Measurements from ENCODE around the gene LRRC45.

LRRC45 gene

GRCh38 chr17:82073446-82073845 lies 50.3 kb downstream of the LRRC45 start:
- no peaks in the 10 kb centered on the region for H3K27me3 ChIP-seq (ENCODE audit: insufficient read depth, low read length, poor library complexity)
- ATAC-seq (ENCODE audit: insufficient read depth, low read depth) (no peak), DNase-seq (no peak)
- no peak overlapping the region for H3K4me3 ChIP-seq (ENCODE audit: low read depth in 1 of 2, low read length in 2 of 2)
- H3K9ac ChIP-seq (ENCODE audit: low read depth, low read length), result no peak overlapping the region
- no peak overlapping the region for H3K4me2 ChIP-seq (ENCODE audit: insufficient read depth, low read length)
- H3K27ac ChIP-seq (ENCODE audit: low read length), result no peak overlapping the region
- H3K79me2 ChIP-seq (ENCODE audit: insufficient read depth, low read length), result no peaks in the 10 kb centered on the region
- no peaks in the 10 kb centered on the region for H3K4me1 ChIP-seq (ENCODE audit: insufficient read depth, low read length)
- no peak overlapping the region for H2AFZ ChIP-seq (ENCODE audit: low read depth, low read length)
- H4K20me1 ChIP-seq (ENCODE audit: insufficient read depth, low read length), result peaks cover 18% of the 10 kb centered on the region
- peaks cover 8% of the 10 kb centered on the region for H3K36me3 ChIP-seq (ENCODE audit: insufficient read depth, low read length)
- H3K9me3 ChIP-seq (ENCODE audit: insufficient read depth, low read length, severe bottlenecking), result no peaks in the 10 kb centered on the region
- TF ChIP-seq EZH2 (IDR thresholded peaks at IDR 0.05; ENCODE audit: borderline replicate concordance, low read depth, low read length, severe bottlenecking) (no peak), CTCF (IDR thresholded peaks at IDR 0.05; ENCODE audit: borderline replicate concordance, extremely low read depth, low read length, poor library complexity, severe bottlenecking) (no peak)

GRCh38 chr17:82076018-82076784 lies 53.1 kb downstream of the LRRC45 start:
- Histone ChIP-seq H3K9ac (ENCODE audit: low read depth, low read length) (no peak overlapping the region), H3K36me3 (ENCODE audit: insufficient read depth, low read length) (peaks cover 36% of the 10 kb centered on the region), H4K20me1 (ENCODE audit: insufficient read depth, low read length) (peaks cover 41% of the 10 kb centered on the region), H3K4me2 (ENCODE audit: insufficient read depth, low read length) (no peak overlapping the region), H3K4me1 (ENCODE audit: insufficient read depth, low read length) (no peaks in the 10 kb centered on the region), H3K27me3 (ENCODE audit: insufficient read depth, low read length, poor library complexity) (no peaks in the 10 kb centered on the region), H3K9me3 (ENCODE audit: insufficient read depth, low read length, severe bottlenecking) (no peaks in the 10 kb centered on the region), H3K79me2 (ENCODE audit: insufficient read depth, low read length) (no peaks in the 10 kb centered on the region), H2AFZ (ENCODE audit: low read depth, low read length) (no peak overlapping the region), H3K4me3 (ENCODE audit: low read depth in 1 of 2, low read length in 2 of 2) (no peak overlapping the region), H3K27ac (ENCODE audit: low read length) (no peak overlapping the region)
- ATAC-seq (ENCODE audit: insufficient read depth, low read depth), result peak; percentile 24; the same call in 1 of the 3 replicates
- no peak for DNase-seq
- no peak for TF ChIP-seq CTCF (IDR thresholded peaks at IDR 0.05; ENCODE audit: borderline replicate concordance, extremely low read depth, low read length, poor library complexity, severe bottlenecking)
- TF ChIP-seq EZH2 (IDR thresholded peaks at IDR 0.05; ENCODE audit: borderline replicate concordance, low read depth, low read length, severe bottlenecking), result no peak

- Histone ChIP-seq H3K4me1 (ENCODE audit: insufficient read depth, low read length) (no peaks in the 10 kb centered on the region), H2AFZ (ENCODE audit: low read depth, low read length) (no peak overlapping the region), H3K9me3 (ENCODE audit: insufficient read depth, low read length, severe bottlenecking) (no peaks in the 10 kb centered on the region), H3K4me2 (ENCODE audit: insufficient read depth, low read length) (no peak overlapping the region), H4K20me1 (ENCODE audit: insufficient read depth, low read length) (peaks cover 47% of the 10 kb centered on the region), H3K79me2 (ENCODE audit: insufficient read depth, low read length) (no peaks in the 10 kb centered on the region), H3K4me3 (ENCODE audit: low read depth in 1 of 2, low read length in 2 of 2) (no peak overlapping the region), H3K36me3 (ENCODE audit: insufficient read depth, low read length) (peaks cover 42% of the 10 kb centered on the region), H3K27ac (ENCODE audit: low read length) (no peak overlapping the region), H3K27me3 (ENCODE audit: insufficient read depth, low read length, poor library complexity) (no peaks in the 10 kb centered on the region), H3K9ac (ENCODE audit: low read depth, low read length) (no peak overlapping the region)
- DNase-seq (no peak), ATAC-seq (ENCODE audit: insufficient read depth, low read depth) (peak; percentile 37)
- no peak for TF ChIP-seq EZH2 (IDR thresholded peaks at IDR 0.05; ENCODE audit: borderline replicate concordance, low read depth, low read length, severe bottlenecking)
- TF ChIP-seq CTCF (IDR thresholded peaks at IDR 0.05; ENCODE audit: borderline replicate concordance, extremely low read depth, low read length, poor library complexity, severe bottlenecking), result no peak
These were observed 53.9 kb downstream of the LRRC45 start for GRCh38 chr17:82076785-82077591.

Measured in DND-41 (cell line).